ENCODE measurements around the gene GPR137B. TPM values are rescaled to one million over a fixed set of nuclear protein-coding genes. Genes with fewer than 3 reads are reported as not detected.
"Not testable (repeated sequence)": the region's sequence is repeated elsewhere in the genome, so short reads cannot be mapped to it uniquely, and the experiment has no call there.

GPR137B gene
- total RNA-seq, 1 donor from 2014 or later, result 25.2 TPM

DNA sequence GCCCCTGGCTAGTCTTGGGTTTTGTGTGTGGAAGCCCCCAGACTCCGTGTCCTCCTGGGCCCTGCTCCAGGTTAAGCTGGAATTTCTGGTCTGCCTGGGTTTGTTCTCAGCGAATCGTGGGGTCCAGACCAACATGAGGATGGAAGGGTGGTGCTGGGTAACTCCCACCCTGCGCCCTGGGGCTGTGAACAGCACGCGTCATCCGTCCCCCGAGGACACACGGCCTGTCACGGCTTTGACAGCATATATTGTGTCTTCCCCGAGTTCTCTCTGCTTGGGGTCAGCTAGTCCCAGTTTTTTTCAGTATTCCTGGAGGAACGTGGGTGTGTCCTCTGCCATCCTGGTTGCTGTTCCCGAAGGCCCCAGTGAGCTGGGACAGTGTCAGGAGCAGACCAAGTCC is 11.8 kb downstream of the GPR137B start:
- DNase-seq (ENCODE audit: low spot score in 2 of 2, unreplicated experiment in 2 of 2), result no peak
- no peak overlapping the region for H3K27ac Mint-ChIP-seq
- H3K4me1 Mint-ChIP-seq, result peaks cover 9% of the 10 kb centered on the region
- TF ChIP-seq, protein P1, sequence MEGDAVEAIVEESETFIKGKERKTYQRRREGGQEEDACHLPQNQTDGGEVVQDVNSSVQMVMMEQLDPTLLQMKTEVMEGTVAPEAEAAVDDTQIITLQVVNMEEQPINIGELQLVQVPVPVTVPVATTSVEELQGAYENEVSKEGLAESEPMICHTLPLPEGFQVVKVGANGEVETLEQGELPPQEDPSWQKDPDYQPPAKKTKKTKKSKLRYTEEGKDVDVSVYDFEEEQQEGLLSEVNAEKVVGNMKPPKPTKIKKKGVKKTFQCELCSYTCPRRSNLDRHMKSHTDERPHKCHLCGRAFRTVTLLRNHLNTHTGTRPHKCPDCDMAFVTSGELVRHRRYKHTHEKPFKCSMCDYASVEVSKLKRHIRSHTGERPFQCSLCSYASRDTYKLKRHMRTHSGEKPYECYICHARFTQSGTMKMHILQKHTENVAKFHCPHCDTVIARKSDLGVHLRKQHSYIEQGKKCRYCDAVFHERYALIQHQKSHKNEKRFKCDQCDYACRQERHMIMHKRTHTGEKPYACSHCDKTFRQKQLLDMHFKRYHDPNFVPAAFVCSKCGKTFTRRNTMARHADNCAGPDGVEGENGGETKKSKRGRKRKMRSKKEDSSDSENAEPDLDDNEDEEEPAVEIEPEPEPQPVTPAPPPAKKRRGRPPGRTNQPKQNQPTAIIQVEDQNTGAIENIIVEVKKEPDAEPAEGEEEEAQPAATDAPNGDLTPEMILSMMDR (IDR thresholded peaks at IDR 0.05; ENCODE audit: unreplicated experiment), result no peak
- H3K9me3 Mint-ChIP-seq, result no peaks in the 10 kb centered on the region
- no peak overlapping the region for H3K4me3 Mint-ChIP-seq
- H3K27me3 Mint-ChIP-seq (ENCODE audit: low read depth), result no peaks in the 10 kb centered on the region
- no peaks in the 10 kb centered on the region for H3K36me3 Mint-ChIP-seq

GRCh38 chr1:236154671-236155398 is 12.5 kb downstream of the GPR137B start:
- TF ChIP-seq, protein P1 (IDR thresholded peaks at IDR 0.05; ENCODE audit: unreplicated experiment), result no peak
- H3K27me3 Mint-ChIP-seq (ENCODE audit: low read depth), result no peaks in the 10 kb centered on the region
- peaks cover 9% of the 10 kb centered on the region for H3K4me1 Mint-ChIP-seq
- H3K4me3 Mint-ChIP-seq, result no peak overlapping the region
- H3K36me3 Mint-ChIP-seq, result no peaks in the 10 kb centered on the region
- no peak for DNase-seq (ENCODE audit: low spot score in 2 of 2, unreplicated experiment in 2 of 2)
- no peak overlapping the region for H3K27ac Mint-ChIP-seq
- no peaks in the 10 kb centered on the region for H3K9me3 Mint-ChIP-seq

DNA sequence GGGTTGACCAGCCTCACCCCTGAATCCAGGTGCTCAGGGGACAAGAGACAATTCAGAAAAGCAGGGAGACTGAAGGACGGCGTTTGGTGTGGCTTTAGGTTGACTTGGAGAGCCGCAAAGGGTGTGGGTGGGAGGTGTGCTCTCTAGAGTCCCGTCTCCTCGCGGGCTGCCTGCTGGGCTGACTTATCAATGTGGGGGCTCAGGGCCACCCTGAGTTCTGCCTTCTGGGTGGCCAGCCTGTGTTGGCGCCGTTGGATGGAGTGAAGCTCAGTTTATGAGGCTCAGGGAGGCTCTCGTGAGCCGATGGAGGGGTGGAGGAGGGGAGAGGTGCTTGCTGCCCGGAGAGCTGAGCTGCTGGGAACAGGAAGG is 13.0 kb downstream of the GPR137B start:
- H3K36me3 Mint-ChIP-seq, result no peaks in the 10 kb centered on the region
- peaks cover 9% of the 10 kb centered on the region for H3K4me1 Mint-ChIP-seq
- H3K9me3 Mint-ChIP-seq, result no peaks in the 10 kb centered on the region
- DNase-seq (ENCODE audit: low spot score in 2 of 2, unreplicated experiment in 2 of 2), result no peak
- H3K4me3 Mint-ChIP-seq, result no peak overlapping the region
- peak overlapping the region; percentile 1 for H3K27ac Mint-ChIP-seq
- H3K27me3 Mint-ChIP-seq (ENCODE audit: low read depth), result no peaks in the 10 kb centered on the region
- TF ChIP-seq, protein P1 (IDR thresholded peaks at IDR 0.05; ENCODE audit: unreplicated experiment), result no peak

DNA sequence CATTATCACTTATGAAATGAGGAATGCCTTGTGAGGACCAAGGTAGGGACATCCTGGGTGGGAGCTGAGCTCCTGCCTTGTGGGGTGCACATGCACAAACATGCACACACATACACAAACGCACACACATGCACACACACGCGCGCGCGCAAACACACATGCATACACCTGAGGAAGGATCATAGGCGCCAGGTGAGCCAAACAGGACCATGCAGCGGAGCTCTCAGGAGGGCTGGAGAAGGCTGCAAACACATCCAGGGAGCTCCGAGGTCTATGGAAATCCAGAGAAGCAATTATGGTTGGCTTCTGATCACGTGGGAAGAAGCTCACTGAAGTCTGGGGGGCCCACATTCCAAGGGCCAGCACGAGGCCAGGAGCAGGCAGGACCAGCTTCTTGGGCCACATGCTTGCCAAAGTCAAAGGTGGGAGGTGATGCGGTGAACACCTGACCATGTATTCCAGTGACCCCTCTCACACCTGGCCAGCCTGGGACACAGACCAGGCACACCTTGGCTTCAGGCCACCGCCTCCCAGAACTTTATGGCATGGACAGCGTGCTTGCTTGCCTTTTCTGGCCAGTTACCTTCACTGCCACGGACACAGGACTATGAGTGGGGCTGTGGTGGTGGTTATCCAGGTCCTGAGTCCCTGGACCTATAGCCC is 13.6 kb downstream of the GPR137B start:
- H3K36me3 Mint-ChIP-seq, result peaks cover 6% of the 10 kb centered on the region
- no peak overlapping the region for H3K4me3 Mint-ChIP-seq
- peaks cover 3% of the 10 kb centered on the region for H3K9me3 Mint-ChIP-seq
- peaks cover 7% of the 10 kb centered on the region for H3K4me1 Mint-ChIP-seq
- no peaks in the 10 kb centered on the region for H3K27me3 Mint-ChIP-seq (ENCODE audit: low read depth)
- TF ChIP-seq, protein P1 (IDR thresholded peaks at IDR 0.05; ENCODE audit: unreplicated experiment), result no peak
- no peak for DNase-seq (ENCODE audit: low spot score in 2 of 2, unreplicated experiment in 2 of 2)
- H3K27ac Mint-ChIP-seq, result no peak overlapping the region

DNA sequence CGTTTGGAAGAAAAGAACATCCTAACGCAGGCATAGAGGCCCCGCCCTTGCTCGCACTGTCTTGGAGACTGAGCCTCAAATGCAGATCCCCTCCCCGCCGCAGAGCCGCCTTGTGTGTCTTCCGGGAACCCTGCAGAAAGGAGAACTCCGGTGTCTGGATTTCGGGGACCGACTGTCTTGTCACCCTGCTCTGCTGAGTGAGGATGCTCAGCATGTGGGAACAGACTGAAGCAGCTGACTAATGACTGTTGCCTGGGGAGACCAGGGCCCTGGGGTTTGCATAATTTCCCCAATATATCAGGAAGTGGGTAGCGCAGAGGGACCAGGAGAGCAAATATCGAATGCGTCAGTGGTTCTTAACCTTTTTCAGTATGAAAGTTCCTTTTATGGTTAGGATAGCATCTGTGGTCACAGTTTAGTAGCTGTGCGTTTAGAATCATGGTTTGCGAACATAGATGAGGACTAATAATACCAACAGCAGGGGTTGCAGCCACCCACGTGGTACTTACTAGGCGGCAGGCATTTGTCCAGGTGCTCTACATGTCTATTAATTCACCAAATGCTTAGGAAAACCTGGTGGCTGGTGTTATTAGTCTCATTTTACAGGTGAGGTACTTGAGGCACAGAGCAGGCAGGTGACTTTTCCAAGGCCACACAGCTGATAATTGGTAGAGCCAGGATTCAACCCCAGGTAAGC is 14.3 kb downstream of the GPR137B start:
- H3K36me3 Mint-ChIP-seq, result peaks cover 12% of the 10 kb centered on the region
- no peak overlapping the region for H3K27ac Mint-ChIP-seq
- peaks cover 7% of the 10 kb centered on the region for H3K4me1 Mint-ChIP-seq
- H3K4me3 Mint-ChIP-seq, result no peak overlapping the region
- TF ChIP-seq, protein P1 (IDR thresholded peaks at IDR 0.05; ENCODE audit: unreplicated experiment), result no peak
- H3K9me3 Mint-ChIP-seq, result peaks cover 9% of the 10 kb centered on the region
- H3K27me3 Mint-ChIP-seq (ENCODE audit: low read depth), result no peaks in the 10 kb centered on the region
- no peak for DNase-seq (ENCODE audit: low spot score in 2 of 2, unreplicated experiment in 2 of 2)

- not testable (repeated sequence) for H3K4me3 Mint-ChIP-seq; DNase-seq (ENCODE audit: low spot score in 2 of 2, unreplicated experiment in 2 of 2)
Observed at GRCh38 chr1:236158072-236158471, 15.7 kb downstream of the GPR137B start.

More at GRCh38 chr1:236158072-236158471, 15.7 kb downstream of the GPR137B start:
- H3K27ac Mint-ChIP-seq; H3K27me3 Mint-ChIP-seq (ENCODE audit: low read depth); H3K4me1 Mint-ChIP-seq: not testable (repeated sequence)
- Mint-ChIP-seq H3K36me3 (peaks cover 23% of the 10 kb centered on the region), H3K9me3 (peaks cover 13% of the 10 kb centered on the region)
